A172 (cell line): ENCODE results near the gene RMND5A. TPM values are rescaled to one million over a fixed set of nuclear protein-coding genes. Genes with fewer than 3 reads are reported as not detected.

Experiments used
- DNase-seq: peaks from one replicate; pipeline ENCODE4 v3.0.0-alpha.2; 2015; ENCODE audit warnings: low spot score
- total RNA-seq: library from RNA; depleted of rRNA; stranded (reverse); fragments of >200 nt; shearing (Covaris generic); gene quantifications from 2 replicates; pipeline ENCODE4 v1.2.3, GENCODE V29; 2014

RMND5A gene
- total RNA-seq, 1 experiment from 2014 or later = 42.4 TPM

DNA sequence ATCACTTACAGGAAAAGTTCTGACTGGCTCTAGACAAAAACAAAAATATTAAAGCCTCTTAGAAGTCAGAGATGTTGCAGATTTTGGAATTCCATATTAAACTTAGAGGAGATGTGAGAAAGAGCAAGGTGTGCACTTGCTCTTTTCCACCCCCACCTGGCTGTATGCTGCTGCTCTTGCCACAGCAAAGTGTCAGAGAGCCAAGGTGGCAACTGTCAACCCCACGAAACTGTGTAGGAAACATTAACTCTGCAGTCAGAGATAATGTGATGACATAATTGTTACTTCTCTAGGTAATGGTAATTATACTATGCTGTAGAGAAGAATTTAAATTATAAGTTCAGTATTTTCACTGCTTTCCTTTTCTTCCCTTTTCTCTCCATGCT lies 45.2 kb downstream of the RMND5A start:
- DNase-seq = no peak

- no peak for DNase-seq
Measured at GRCh38 chr2:86768189-86768949, 48.3 kb downstream of the RMND5A start.

- no peak for DNase-seq
Measured at GRCh38 chr2:86769838-86770237, 49.7 kb downstream of the RMND5A start.

DNA sequence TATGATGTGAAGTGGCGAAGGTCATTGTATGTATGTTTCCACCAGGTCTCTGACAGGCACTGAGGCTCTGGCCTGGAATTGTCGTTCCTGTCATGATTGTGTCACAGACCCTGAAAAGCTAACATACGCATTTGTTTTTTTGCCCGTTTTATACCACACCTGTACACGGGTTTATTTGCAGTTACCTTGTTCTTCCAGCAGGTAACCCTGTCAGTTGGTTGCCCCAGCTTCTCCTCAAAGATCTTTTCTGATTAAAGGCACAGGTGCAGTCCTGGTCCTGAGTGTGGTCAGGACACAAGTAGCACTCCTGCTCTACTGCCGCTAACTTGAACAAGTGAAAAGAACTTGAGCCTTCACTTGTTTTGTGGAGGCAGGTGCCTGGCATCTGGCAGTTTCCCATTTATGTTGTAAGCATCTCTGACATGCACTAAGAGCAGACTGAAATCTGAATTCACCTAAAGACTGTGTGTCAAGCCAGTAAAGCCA lies 50.8 kb downstream of the RMND5A start:
- DNase-seq = no peak

GRCh38 chr2:86772611-86773010 lies 52.5 kb downstream of the RMND5A start:
- DNase-seq = no peak

DNA sequence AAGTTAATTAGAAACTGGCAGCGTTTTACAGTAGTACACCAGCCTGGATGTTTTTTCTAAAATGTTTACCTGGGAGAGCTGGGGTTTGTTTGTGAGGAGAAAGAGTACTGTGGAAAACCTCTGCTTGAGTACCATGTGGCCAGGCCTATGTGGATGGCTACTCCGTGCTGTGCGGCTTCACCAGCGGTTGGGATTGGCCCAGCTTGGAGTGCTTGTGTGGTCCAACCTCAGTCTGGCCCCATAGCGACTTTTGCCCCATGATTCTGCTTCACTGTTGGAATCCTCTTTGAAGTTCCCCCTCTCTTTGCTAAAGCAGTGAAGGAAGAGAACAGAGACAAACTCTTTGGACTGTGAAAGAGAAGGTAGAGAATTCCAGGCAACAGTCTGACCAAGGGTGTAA lies 54.8 kb downstream of the RMND5A start:
- DNase-seq = no peak

GRCh38 chr2:86775338-86775737 lies 55.2 kb downstream of the RMND5A start:
- DNase-seq = no peak

DNA sequence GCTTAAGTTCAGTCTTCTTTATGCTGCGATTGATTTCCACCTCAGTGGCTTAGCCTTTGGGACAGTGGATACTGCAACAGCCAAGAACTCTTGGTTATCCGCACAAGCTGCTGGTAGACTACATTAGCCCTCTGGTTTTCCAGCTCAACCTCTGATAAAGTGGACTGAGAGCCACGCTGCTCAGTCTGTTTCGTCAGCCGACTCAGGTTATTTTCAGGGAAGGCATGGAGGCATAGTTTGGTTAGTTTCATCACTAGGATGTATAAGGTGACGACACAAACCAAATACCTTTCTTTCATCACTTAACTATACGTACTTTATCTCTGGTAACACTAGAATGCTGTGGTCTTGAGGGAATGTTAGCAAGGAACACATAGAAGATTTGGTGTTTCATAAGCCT lies 56.4 kb downstream of the RMND5A start:
- DNase-seq = no peak

GRCh38 chr2:86778957-86779356 lies 58.9 kb downstream of the RMND5A start:
- DNase-seq = no peak

DNA sequence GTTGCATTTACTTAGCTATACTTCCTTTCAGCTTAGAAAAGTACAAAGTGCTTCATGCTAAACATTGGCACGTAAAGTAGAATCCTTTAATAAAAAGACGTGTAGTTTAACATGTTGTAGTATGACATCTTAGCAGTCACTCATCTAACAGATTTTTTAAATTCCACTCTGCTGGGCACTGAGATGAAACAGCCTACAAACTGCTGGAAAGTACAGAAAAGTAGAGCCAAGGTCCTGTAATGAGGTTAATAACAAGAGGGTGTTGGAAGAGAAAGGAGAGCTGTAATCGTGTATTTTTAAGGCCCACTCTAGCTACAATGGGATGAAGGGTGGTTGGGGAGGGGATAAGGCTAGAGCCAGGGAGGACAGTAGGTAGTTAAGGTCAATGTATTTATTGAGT lies 59.9 kb downstream of the RMND5A start:
- no peak for DNase-seq

- no peak for DNase-seq
Measured at GRCh38 chr2:86781363-86781762, 61.3 kb downstream of the RMND5A start.

DNA sequence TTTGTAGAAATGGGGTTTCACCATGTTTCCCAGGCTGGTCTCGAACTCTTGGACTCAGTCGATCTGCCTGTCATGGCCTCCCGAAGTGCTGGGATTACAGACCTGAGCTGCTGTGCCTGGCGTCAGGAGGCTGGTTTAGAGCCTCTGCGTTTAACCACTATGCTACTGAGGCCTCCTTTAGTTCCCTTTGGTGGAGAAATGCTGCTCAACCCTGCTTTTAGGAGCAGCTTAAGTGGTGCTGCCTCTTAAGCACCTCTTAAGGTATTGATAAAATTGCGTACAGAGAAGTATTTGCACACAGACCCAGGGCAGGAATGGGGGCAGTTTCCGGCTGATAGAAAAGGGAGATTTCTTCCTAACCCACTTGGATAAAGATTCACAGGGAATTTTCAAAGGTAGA lies 62.7 kb downstream of the RMND5A start:
- DNase-seq = no peak

DNA sequence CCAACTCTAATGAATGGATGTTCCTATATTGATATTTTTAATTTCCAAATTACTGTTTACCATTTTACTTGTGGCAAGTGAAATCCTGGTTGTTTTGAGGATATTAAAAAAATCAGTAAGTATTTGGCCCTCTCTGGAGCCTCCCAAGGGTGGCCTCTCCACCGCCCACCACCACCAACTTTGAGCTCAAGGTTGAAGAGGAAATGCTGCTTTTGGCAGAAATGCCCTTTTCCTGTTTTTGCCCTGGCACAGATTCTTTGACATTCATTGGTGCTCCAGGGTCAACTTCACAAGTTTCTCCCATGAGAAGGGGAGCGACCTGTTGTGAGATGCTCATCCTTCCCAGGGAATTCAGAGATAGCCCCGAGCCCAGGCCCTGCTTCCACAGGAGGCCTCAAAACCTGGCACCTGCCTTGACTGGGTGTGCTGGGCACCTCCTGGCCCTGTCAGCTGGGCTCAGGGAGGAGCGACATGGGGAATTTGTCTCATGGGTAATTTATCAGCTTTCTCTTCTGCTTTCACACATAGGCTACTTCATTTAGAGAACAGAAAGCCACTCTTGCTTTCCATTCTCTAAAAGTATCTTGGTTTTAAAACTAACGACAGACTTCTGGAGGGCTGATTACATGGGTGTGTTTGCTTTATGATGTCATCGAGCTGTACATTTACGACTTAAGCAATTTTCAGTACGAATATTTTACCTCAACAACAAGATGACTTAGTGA lies 63.7 kb downstream of the RMND5A start:
- no peak for DNase-seq

DNA sequence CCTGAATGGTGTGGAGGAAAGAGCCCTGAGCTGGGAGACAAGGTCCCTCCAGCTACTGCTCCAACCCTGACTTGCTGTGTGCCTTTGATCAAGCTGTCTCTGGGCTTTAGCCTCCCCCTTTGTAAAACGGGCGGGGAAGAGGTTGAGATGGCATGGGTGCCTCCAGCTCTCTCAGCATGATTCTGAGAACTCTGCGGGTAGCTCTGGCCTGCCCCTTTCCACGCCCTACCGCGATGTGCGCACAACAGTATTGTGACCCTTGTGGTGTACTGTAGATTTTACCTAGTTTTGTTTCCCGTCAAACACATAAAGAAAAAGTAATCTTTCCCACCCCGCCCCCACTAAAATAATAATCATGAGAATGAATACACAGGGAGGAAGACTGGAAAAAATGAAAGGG lies 65.4 kb downstream of the RMND5A start:
- DNase-seq = no peak

DNA sequence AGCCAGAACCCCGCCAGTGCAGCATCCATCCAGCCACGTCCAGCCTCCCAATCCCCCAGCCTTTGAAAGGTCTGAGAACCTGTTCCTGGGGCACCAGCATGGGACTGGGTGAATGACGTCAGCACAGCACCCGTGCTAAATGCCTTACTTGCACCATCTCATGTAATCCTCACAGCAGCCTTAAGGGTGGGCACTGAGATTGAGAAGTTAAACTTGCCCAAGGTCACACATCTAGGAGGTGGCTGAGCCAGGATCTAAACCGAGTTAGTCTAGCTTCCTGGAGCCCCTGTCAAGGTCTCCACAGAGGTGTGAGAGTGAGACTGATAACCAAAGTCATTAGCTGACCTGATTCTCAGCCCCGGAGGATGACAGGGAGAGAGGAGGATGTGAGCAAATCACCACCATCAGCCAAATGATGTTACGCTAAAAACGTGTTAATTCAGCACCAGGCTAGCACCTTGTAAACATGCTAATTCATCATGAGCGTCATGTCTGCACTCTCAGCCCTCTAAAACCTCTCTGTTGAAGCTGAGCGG lies 66.0 kb downstream of the RMND5A start:
- no peak for DNase-seq

DNA sequence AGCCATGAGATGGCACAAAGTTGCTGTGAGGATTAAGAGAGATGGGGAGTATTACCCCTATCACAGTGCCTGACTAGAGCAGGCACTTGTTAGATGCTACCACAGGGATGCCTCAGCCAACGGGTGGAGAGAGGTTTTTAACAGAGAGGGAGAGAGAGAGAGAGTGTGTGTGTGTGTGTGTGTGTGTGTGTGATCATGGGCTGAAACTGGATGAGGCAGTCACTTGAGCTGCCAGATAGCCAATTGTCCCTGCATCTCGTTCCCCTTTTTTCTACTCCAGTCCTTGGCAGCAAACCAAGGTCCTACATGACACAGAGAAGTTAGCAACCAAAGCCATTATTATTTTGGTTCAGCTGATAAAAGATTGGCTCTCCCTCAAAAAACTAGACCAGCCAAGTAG lies 67.6 kb downstream of the RMND5A start:
- DNase-seq = no peak

- DNase-seq = no peak
Measured at GRCh38 chr2:86788165-86788564, 68.1 kb downstream of the RMND5A start.

GRCh38 chr2:86788881-86789686 lies 69.0 kb downstream of the RMND5A start:
- no peak for DNase-seq

DNA sequence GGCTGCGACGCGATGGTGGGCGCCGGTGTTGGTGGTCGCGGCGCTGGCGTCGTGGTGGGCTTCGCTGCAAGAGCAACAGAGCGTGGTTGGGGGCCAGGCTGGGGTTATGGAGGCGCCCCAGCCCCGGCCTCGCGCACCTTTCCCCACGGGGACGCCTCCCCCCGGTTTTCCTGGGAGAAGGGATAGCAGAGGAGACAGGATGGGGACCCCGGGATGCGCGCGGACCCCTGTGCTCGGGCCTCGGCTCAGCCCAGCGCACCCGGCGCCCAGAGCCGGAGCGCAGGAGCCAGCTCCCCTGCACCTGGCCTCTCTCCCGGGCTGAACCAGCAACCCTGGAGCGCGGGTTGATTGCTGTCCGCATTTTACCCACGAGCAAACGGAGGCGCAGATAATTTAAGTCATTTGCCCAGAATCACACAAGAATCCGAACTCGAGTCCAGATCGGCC lies 69.6 kb downstream of the RMND5A start:
- DNase-seq = no peak

GRCh38 chr2:86790134-86790675 lies 70.1 kb downstream of the RMND5A start:
- DNase-seq = no peak

- no peak for DNase-seq
Measured at GRCh38 chr2:86790676-86791572, 70.8 kb downstream of the RMND5A start, which contains the start of gene CD8A. Gene CD8A (minus strand): TSS chr2:86790913. CDS start chr2:86790825, 88 bp downstream.
